Effector CD8-positive, alpha-beta T cell (primary cell): ENCODE measurements around the gene SKI.
"Not testable (repeated sequence)": the region's sequence is repeated elsewhere in the genome, so short reads cannot be mapped to it uniquely, and the experiment has no call there.

ENCODE experiments used
- DNase-seq: peaks from one replicate; lab custom pipeline; 2025; lab: John Stamatoyannopoulos, UW

The SKI gene

GRCh38 chr1:2320006-2320405 lies 91.9 kb downstream of the SKI start:
- no peak for DNase-seq

DNA sequence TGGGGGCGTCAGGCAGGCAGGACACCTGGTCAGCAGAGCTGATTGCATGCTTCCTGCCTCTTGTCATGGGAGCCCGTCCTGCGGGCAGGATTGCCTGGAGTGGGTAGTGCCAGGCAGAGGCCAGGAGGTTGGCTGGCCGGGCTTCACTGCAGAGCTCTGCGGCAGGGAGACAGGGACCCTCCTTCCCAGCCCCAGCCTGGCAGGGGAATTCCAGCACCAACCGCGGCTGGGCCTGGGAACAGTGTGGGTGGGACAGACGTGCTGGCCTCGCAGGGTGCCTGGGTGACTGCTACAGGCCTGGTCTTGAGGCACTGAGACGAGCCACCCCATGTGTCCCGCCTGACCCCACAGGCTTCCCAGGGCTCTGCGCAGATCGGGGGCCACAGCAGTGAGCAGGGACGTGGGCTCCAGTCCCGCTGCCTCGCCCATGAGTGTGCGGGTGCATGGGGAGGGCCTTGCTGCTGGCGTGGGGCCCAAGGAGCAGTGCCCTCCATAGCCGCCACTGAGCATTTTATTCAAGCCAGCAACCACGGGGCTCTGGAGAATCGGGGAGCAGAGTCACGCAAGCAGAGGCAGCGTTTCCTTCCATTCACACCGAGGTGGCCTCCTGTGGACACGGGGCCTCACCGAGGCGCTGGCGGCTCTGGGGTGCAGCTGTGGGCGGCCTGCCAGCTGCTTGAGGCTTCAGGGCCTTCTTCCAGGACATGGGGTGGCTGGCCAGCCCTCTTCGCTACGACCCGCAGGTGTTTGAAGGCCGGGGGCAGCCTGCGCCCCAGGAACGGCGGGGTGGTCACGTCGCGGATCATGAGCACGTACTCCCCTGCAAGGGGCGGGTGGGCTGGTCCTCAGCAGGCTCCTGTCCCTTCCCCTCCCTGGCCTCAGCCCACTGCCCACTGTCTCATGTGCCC lies 92.9 kb downstream of the SKI start:
- no peak for DNase-seq

DNA sequence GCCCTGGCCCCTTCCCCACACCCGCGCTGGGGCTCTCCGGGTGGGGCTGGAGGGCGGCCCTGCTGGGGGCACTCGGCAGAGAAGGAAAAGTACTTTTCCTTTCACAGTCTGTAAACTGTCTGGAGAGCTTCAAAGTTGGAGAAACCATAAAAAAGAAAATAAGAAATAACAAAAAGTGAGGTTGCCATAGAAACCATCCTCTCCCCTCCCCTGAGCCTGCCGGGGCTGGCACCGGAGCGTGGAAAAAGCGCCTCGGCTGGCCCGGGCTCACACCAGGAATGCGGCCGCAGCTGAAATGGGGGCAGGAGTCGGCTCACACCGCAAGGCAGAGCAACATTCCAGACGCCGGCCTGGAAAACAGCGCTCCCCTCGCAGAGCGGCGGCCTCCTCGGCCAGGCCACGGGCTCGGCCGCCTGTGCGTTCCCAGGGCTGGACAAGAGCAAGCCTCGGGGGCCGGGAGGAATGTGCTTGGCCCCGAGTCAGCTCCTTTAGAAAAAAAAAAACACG lies 94.0 kb downstream of the SKI start:
- no peak for DNase-seq

- no peak for DNase-seq
Measured at GRCh38 chr1:2322581-2323211, 94.6 kb downstream of the SKI start.

DNA sequence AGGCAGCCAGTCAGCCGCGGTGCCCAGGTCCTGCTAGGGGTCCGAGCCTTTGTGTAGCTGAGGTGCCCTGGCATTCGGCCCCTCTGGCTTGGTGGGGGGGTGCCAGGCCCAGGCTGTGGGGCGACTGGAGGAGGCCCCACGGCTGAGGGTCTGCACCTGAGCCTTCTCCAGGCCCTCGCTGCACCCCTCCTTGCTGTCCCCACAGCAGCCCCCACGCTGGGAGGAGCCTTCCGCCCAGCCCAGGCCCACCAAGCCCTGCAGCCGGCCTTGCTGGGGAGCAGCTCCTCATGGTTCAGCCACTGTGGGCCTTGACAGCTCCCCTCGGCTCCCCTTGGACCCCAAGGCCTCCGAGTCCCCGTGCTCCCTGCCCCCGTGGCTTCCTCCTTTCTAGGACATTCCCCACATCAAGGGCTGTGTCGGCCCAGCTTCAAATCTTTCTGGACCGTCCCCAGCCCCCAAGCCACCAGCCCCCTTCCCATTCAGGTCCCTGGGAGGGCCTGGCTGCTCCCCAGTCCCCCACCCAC lies 95.4 kb downstream of the SKI start:
- no peak for DNase-seq

DNA sequence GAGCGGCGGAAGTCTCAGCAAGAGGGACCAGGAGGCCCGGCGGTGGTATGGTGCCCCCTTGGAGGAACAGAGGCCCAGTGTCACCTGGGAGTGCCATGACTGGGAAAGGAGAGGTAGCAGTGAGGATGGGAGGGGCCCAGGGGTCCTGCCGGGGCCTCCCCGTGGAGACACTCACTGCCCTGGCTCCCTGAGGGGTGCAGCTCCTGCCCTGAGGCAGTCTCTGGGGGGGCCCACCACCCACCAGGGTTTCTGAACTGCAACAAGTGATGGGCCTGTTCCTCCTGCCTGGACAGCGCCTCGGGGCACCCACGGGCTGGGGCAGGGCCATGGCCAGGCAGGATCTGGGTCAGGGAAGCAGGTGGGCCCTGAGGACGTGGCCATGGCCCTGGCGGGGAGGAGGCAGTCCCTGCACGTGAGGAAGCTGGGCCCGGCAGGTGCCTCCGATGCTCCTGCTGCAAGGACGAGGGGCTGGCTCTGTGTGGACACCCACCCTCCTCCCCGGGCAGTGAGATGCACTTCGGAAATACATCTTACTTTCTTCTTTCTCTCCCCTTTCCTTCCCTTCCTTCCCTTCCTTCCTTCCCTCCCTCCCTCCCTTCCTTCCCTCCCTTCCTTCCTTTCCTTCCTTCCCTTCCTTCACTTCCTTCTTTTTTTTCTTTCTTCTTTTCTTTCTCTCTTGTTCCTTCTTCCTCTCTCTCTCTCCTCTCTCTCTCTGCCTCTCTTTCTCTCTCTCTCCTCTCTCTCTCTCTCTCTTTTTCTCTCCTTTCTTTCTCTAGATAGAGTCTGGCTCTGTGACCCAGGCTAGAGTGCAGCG lies 96.6 kb downstream of the SKI start:
- no peak for DNase-seq

- DNase-seq = no peak
Measured at GRCh38 chr1:2326524-2326923, 98.4 kb downstream of the SKI start.

GRCh38 chr1:2327162-2327561 lies 99.0 kb downstream of the SKI start:
- not testable (repeated sequence) for DNase-seq

- DNase-seq = no peak
Measured at GRCh38 chr1:2327841-2328240, 99.7 kb downstream of the SKI start.

DNA sequence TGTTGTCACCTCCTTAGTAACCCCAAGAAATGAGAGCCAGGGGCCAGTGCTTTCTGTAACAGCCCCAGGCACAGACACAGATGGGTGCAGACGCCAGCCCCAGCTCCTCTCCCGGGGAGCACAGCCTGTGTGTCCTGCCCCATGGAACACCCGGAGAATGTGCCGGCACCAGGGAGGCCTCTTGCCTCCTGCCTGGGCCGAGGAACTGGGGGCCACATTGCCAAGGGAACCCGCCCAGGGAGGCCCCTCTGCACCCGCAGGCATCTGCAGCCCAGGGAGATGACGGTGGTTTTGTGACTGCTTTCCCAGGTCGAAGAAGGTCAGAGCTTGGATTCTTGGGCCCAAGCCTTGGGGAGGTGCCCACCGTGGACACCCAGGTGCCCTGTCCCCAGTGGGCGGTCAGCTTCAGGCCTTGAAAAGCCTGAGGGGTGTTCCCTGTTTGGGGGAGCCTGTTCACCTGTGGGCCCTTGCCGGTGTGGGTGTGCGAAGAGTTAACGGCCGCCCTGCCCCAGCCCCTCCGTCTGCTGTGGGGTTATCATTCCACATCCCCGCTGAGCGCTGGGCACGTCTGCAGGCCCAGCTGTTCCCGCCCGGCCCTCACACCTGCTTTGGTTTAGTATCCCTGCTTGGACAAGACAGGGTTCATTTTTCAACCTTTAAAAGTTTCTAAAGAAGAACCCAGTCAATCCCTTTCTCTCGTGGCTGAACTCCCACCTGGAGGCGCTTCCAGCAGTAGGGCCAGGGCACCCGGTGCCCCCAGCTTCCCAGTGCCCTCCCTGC lies 100.7 kb downstream of the SKI start:
- no peak for DNase-seq

DNA sequence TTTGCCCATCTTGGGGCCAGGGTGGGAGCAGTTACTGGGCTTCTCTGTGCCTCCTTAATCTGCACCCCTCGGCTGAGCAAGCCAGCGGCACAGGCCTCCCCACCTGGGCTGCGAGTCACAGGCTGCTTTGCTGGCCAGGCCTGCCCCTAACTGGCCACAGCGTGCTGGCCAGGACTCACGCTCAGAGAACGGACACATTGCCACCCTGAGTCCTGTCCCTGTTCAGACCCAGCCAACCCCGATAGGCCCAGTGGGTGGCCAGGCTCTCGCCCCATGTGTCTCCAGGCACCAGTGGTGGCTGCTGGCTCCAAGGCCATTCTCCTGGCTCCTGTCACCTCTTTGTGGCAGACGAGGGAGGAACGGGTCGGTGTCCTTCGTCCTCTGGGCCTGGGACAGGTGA lies 101.9 kb downstream of the SKI start:
- DNase-seq = no peak

DNA sequence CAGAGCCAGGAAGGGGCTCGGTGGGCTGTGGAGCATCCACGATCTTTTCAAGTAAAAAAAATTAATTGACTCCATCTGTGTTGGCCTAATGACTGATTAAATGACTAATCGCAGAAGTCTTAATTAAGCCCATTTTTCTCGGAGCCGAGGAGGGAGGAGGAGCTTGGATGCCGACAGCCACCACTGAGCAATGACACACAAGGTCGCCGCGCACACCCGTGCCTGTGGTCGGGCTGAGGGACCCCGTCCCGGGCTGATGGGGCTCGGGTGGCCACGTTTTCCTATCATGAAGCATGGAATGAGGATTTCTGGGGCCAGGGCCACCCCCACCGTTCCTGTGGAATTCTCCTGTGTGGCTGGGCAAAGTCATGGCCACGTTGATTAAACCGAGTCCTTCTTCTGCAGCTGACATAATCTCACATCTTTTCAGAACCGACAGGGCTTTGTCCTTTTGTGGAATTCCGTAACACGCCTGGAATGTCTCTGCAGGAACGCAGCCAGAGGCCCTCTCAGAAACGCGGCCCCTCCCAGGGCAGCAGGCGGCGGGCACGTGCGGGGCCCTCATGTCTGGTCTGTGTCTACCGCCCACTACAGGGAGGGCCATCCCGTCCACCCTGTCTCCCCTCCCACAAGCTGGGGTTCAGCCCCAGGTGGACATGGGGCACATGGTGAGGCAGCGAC lies 102.5 kb downstream of the SKI start:
- DNase-seq = no peak

- no peak for DNase-seq
Measured at GRCh38 chr1:2331200-2331544, 103.1 kb downstream of the SKI start.

DNA sequence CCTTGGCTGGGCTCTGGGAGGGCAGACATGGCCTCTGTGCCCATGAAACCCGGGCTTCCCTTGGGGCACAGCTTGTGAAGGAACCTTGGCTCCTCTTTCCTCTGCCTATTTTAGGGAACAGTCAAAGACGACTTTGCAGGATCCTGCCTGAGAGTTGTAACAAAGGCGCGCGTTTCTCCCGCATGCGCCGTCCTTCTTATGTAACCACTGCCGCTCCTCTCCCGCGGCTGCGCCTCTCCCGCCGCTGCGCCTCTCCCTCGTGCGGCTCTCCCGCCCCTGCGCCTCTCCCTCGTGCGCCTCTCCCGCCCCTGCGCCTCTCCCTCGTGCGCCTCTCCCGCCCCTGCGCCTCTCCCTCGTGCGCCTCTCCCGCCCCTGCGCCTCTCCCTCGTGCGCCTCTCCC lies 103.5 kb downstream of the SKI start:
- DNase-seq = not testable (repeated sequence)

DNA sequence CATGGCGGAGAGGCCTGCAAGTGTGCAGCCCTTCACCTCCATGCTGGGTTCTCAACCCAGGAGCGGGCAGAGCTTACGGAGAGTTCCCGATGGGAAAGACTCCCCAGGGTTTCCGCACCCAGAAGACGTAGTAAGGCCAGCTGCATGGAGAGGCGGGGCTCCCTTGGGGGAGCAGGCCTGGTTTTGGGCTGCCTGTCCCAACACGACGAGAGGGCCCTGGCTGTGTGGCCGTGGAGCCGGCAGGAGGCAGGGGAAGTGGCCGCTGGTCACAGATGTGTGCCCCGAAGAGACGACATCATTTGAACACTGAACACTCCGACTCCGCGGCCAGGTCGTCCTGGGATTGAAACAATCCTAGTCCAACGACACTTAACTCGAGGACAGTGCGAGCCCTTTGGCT lies 106.2 kb downstream of the SKI start:
- DNase-seq = no peak

GRCh38 chr1:2334883-2335534 lies 106.9 kb downstream of the SKI start:
- no peak for DNase-seq

DNA sequence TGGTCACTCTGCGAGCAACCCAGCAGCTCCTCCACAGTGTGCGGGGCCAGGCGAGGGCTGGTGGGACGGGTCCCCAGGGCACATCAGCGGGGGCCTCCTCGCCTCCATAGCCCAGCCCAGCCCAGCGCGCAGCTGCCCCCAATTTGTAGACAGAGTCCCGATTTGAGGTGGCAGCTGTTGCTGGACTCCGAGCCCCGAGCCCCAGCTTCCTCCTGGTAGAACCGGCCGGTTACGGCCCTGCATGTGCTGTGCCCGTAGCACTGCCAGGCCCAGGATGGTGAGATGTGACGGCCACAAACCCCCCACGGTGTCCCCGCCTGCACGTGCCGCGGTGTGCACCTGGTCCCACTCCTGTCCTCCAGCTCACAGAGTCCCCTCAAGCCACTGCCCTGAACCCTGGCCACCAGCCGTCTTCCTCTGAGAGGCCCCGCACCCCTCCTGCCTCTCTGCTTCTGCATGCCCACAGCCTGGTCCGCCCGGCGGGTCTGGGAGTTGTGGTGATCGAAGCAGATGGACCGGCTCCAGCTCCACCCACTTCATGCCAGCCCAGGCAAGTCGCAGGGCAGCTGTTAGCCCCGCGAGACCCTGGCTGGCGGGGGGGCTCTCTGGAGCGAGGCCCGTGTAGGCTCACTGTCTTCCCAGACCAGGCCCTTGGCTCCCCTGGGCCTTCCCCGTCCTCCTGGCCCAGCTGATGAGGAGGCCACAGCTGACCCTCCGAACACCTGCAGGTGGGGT lies 107.8 kb downstream of the SKI start:
- no peak for DNase-seq

- no peak for DNase-seq
Measured at GRCh38 chr1:2336499-2336898, 108.4 kb downstream of the SKI start.

GRCh38 chr1:2337081-2337480 lies 109.0 kb downstream of the SKI start:
- no peak for DNase-seq

DNA sequence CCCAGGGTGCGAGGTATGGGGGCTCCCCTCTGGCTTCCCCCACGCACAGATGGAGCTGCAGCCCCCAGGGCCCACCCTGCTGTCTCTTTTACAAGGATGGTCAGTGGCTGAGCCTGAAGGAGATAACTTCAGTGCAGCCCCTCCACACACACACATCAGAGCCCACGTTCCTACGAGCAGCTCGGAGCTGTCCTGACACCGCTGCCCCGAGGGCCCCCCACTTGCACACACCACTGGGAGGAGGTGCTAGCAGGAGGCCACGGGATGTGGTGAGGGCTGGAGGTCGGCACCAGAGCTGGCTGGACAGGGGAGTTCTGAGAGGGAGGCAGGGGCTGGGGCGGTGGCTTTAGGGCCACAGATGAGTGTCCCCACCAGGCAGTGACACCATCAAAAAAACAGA lies 109.4 kb downstream of the SKI start:
- no peak for DNase-seq
